Amniotic epithelial cell (primary cell): ENCODE results near the gene BTRC.
"Not testable (repeated sequence)": the region's sequence is repeated elsewhere in the genome, so short reads cannot be mapped to it uniquely, and the experiment has no call there.

ENCODE experiments used
- DNase-seq: peaks from one replicate; pipeline ENCODE4 v3.0.0-alpha.2; 2010; ENCODE audit warnings: low read depth

Gene BTRC

GRCh38 chr10:101585841-101586240 lies 231.9 kb downstream of the BTRC start:
- DNase-seq: no peak

- peak; percentile 91 for DNase-seq
Observed at GRCh38 chr10:101587725-101588653, 234.0 kb downstream of the BTRC start, which contains the start of the genes DPCD and POLL. Gene DPCD, plus strand, starts transcription at chr10:101588321. Its CDS starts 16 bp downstream, at chr10:101588337. Gene POLL, minus strand, starts transcription at chr10:101588257. Its CDS starts 897 bp downstream, at chr10:101587360.

GRCh38 chr10:101588879-101589278 lies 234.9 kb downstream of the BTRC start:
- DNase-seq: peak; percentile 70

- not testable (repeated sequence) for DNase-seq
Observed at GRCh38 chr10:101593331-101593730, 239.4 kb downstream of the BTRC start.

GRCh38 chr10:101595591-101596433 lies 241.8 kb downstream of the BTRC start:
- DNase-seq: no peak

- DNase-seq: no peak
Observed at GRCh38 chr10:101597091-101597900, 243.3 kb downstream of the BTRC start.

- DNase-seq: no peak
Observed at GRCh38 chr10:101601541-101601940, 247.6 kb downstream of the BTRC start.

GRCh38 chr10:101602761-101603398 lies 248.9 kb downstream of the BTRC start:
- peak; percentile 58 for DNase-seq
